ENCODE results near the gene SPO11. TPM values are rescaled to one million over a fixed set of nuclear protein-coding genes. Genes with fewer than 3 reads are reported as not detected.

The SPO11 gene
- total RNA-seq, 4 donors from 2014 or later, result not detected

- peaks cover 5 to 30% of the 10 kb centered on the region in 2 donors for H3K4me1 ChIP-seq
- H3K36me3 ChIP-seq, result no peaks in the 10 kb centered on the region
- intact Hi-C loops (cut with DNase I), result loop anchor here (10.0 kb wide), 3 partner anchors 205 to 1825 kb away; no protein-coding TSS in a partner anchor
- peak overlapping the region; percentile 56 to 79 (median 59) for H3K27ac ChIP-seq
- H3K27me3 ChIP-seq, result no peaks in the 10 kb centered on the region
- 47 to 54% methylated on average over 24 to 38 of the region's 52 CpGs for WGBS, 2 donors
- H3K4me3 ChIP-seq (replicated peaks in 1 of 3), result peak overlapping the region in 2 of 3 donors; percentile 12 to 29
- no peak for TF ChIP-seq CTCF (IDR thresholded peaks at IDR 0.05)
- TF ChIP-seq POLR2A (IDR thresholded peaks at IDR 0.05), result no peak
- H3K9me3 ChIP-seq, result no peaks in the 10 kb centered on the region
- DNase-seq, result no peak
Observed at GRCh38 chr20:57389695-57390603, 60.3 kb downstream of the SPO11 start.

- Histone ChIP-seq H3K9me3 (no peaks in the 10 kb centered on the region), H3K4me1 (peaks cover 5 to 30% of the 10 kb centered on the region in 2 donors), H3K4me3 (replicated peaks in 1 of 3) (peak within 1 kb of the TSS in 2 of 3 donors; percentile 12 to 58), H3K27me3 (no peaks in the 10 kb centered on the region), H3K36me3 (no peaks in the 10 kb centered on the region), H3K27ac (peak within 1 kb of the TSS in 1 of 3 donors; percentile 53)
- TF ChIP-seq POLR2A (IDR thresholded peaks at IDR 0.05), result no peak
- TF ChIP-seq CTCF (IDR thresholded peaks at IDR 0.05), result no peak
- DNase-seq, result peak; percentile 47 to 49
- 48 to 51% methylated on average over 31 to 40 of the region's 78 CpGs for WGBS, 2 donors
- intact Hi-C loops (cut with DNase I), result no loop called here
Observed at GRCh38 chr20:57390604-57391438, 61.2 kb downstream of the SPO11 start, which contains the start of gene RBM38. Gene RBM38, plus strand, starts transcription at chr20:57391396. Its CDS starts 186 bp downstream, at chr20:57391582.

- intact Hi-C loops (cut with DNase I), result no loop called here
- H3K9me3 ChIP-seq, result no peaks in the 10 kb centered on the region
- no peaks in the 10 kb centered on the region for H3K36me3 ChIP-seq
- H3K4me1 ChIP-seq, result peaks cover 5 to 30% of the 10 kb centered on the region in 2 donors
- peak in 1 of 2 donors; percentile 47 for TF ChIP-seq POLR2A (IDR thresholded peaks at IDR 0.05)
- TF ChIP-seq CTCF (IDR thresholded peaks at IDR 0.05), result no peak
- no peaks in the 10 kb centered on the region for H3K27me3 ChIP-seq
- H3K4me3 ChIP-seq (replicated peaks in 1 of 3), result peak overlapping the region in 2 of 3 donors; percentile 12 to 58
- peak overlapping the region in 1 of 3 donors; percentile 53 for H3K27ac ChIP-seq
- peak; percentile 25 to 33 for DNase-seq
- 12 to 37% methylated on average over 4 to 8 of the region's 98 CpGs for WGBS, 2 donors
Observed at GRCh38 chr20:57391439-57392301, 62.1 kb downstream of the SPO11 start.

GRCh38 chr20:57392512-57393271 lies 63.1 kb downstream of the SPO11 start:
- Histone ChIP-seq H3K4me1 (peaks cover 5 to 30% of the 10 kb centered on the region in 2 donors), H3K36me3 (no peaks in the 10 kb centered on the region), H3K27me3 (no peaks in the 10 kb centered on the region), H3K27ac (peak overlapping the region in 1 of 3 donors; percentile 53), H3K9me3 (no peaks in the 10 kb centered on the region), H3K4me3 (replicated peaks in 1 of 3) (peak overlapping the region in 2 of 3 donors; percentile 12 to 58)
- peak; percentile 20 to 34 for DNase-seq
- 65 to 73% methylated on average over 25 of the region's 33 CpGs for WGBS, 2 donors
- intact Hi-C loops (cut with DNase I), result no loop called here
- TF ChIP-seq CTCF (IDR thresholded peaks at IDR 0.05) (no peak), POLR2A (IDR thresholded peaks at IDR 0.05) (no peak)
